Activated naive CD4-positive, alpha-beta T cell treated with anti-CD3 and anti-CD28 coated beads, Interleukin-2, amount 10 ng/mL, durations not matched to agents 5 hours and 36 hours (primary cell): ENCODE data around the gene NCKAP1. TPM values are rescaled to one million over a fixed set of nuclear protein-coding genes. Genes with fewer than 3 reads are reported as not detected.

Source experiments
- total RNA-seq, 2 experiments: library from RNA; stranded (reverse); gene quantifications; one replicate each; pipeline ENCODE4 v1.2.3, GENCODE V29; 2021

The NCKAP1 gene
- total RNA-seq = under 1 TPM; 0.15 to 0.48 TPM

DNA sequence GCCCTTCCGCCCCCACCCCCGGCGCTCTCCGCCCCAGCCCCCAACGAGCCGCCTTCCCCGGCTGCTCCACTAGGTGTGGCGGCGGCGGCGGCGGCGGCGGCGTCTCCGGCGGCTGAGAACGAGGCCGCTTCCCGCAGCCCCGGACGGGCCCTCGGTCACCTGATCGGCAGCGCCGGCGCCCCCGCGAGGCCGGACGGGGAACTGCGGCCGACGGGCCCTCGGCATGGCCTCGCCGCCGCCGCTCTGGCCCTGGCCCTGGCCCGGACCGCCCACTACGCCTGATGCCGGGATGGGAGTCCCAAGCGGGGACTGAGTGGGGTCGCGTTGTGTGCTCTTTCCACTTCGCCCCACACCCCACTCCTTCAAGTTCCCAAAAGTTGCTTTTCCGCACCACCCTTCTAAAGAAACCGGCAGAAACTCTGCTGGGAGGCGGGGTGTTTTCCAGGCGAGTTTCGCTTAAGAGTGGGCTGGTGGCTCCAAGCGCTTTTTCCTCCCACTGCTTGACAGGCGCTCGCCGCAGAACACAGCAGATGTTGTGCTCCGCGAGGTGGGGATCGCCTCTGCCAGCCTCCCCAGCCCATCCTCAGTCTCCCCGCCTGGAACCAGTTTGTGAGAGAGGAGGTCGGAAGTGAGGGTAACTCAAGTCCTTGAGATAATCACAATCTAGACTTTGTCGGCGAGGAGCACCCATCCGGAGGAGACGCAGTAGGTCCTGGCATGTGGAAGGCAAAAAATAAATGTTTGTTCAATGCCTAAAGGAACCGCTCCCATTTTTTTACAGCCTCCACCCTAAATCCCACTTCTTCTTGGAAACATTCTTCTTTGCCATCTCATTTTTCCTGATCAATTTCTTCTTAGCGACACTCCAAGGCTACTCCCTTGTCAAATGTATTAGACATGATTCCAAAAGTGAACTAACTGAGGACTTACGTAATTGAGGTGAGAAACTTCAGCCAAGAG, at the start of gene NCKAP1:
Gene NCKAP1 (minus strand): TSS at position 117 of the 960 bp plus-strand sequence. CDS start 358 bp downstream, outside the sequence.

GRCh38 chr2:183078464-183079138, 40.3 kb upstream of the NCKAP1 start, which contains the start of gene DUSP19:
Gene DUSP19, plus strand, starts transcription at chr2:183078747. Its CDS starts 187 bp downstream, at chr2:183078934.

DNA sequence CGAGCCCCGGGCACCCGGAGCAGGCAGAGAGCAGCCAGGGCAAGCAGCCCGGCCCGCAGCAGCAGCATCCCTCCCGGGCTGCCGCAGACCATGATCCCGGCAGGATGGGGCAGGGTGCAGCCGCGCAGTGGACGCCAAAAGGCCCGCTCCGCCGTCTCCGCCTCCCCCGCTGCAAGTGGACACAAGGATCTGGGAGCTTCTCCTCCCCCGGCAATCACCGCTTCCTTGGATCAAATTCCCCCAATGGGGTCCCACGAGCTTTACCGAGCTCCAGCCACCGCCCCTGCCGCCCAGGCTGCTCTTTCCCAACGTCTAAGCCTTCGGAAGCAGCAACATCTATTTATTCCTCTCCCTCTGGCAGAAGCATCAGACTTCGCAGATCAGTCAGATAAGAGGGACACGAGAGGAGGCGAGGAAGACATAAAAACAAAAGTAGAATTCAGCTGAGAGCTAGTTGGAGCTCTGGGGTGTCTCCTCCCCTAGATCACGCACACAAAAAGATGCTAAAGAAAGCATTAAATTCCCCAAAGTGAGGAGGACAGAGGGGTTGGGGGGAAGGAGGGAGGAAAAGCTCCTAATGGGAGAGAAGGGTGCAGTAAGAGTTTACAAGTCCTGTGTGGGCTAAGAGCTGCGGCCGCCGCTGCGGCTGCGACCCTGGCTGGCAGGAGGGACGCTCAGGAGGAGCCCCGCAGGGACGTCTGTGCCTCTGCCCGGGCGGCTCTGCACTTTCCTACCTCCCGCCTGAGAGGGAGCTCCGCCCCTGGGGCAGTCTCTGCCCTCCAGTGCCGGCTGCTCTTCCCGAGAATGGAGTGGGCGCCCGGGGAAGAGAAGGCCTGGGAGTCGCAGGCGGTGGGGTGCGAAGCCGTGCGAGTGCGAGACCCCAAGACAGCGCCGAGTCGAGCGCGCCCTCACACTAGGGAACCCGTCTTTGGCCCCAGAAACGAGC, 171.5 kb downstream of the NCKAP1 start, which contains the start of gene FRZB:
Gene FRZB (minus strand): TSS at position 177 of the 946 bp plus-strand sequence. CDS start 85 bp downstream, at position 92.

Other genes starting within 250 kb of the NCKAP1 start
- not detected for gene FRZB, start 171.8 kb downstream of the NCKAP1 start, total RNA-seq
- 1 to 10 TPM in 1 of 2 experiments, under 1 TPM in 1; 0.73 to 1.2 TPM for gene DUSP19, start 40.3 kb upstream of the NCKAP1 start, total RNA-seq
- gene NUP35, start 86.0 kb upstream of the NCKAP1 start, total RNA-seq = 10 to 100 TPM; 12.2 to 12.7 TPM